HepG2 (cell line): Measurements from ENCODE around the gene ZNF772. TPM values are rescaled to one million over a fixed set of nuclear protein-coding genes. Genes with fewer than 3 reads are reported as not detected.

Experiments used
- AKAP8 ChIP-seq: sonication (generic); formaldehyde crosslinking; IDR thresholded peaks from 2 replicates; pipeline ENCODE4 v1.5.1; 2020; ENCODE audit warnings: mild to moderate bottlenecking, missing genetic modification reagents
- ISX ChIP-seq: sonication (generic); formaldehyde crosslinking; conservative IDR thresholded peaks from 2 replicates; pipeline ENCODE4 v1.5.0; 2020; ENCODE audit warnings: missing genetic modification reagents
- MEIS2 ChIP-seq: sonication (generic); formaldehyde crosslinking; IDR thresholded peaks from 2 replicates; pipeline ENCODE4 v1.9.0; 2021; ENCODE audit warnings: mild to moderate bottlenecking, missing genetic modification reagents
- MZF1 ChIP-seq: sonication (generic); formaldehyde crosslinking; IDR thresholded peaks from 2 replicates; pipeline ENCODE4 v1.8.1; 2023; ENCODE audit warnings: mild to moderate bottlenecking, missing genetic modification reagents, borderline replicate concordance
- NCOA5 ChIP-seq: sonication (generic); formaldehyde crosslinking; IDR thresholded peaks from 2 replicates; pipeline ENCODE4 v1.4.0; 2020; ENCODE audit warnings: missing genetic modification reagents
- NKX3-1 ChIP-seq: sonication (generic); formaldehyde crosslinking; IDR thresholded peaks from 2 replicates; pipeline ENCODE4 v1.5.0; 2020; ENCODE audit warnings: missing genetic modification reagents
- POGZ ChIP-seq: sonication (generic); formaldehyde crosslinking; IDR thresholded peaks from 2 replicates; pipeline ENCODE4 v1.4.0; 2020; ENCODE audit warnings: mild to moderate bottlenecking, missing genetic modification reagents
- TSC22D2 ChIP-seq: sonication (generic); formaldehyde crosslinking; IDR thresholded peaks from 2 replicates; pipeline ENCODE4 v1.5.1; 2020; ENCODE audit warnings: missing genetic modification reagents, mild to moderate bottlenecking, borderline replicate concordance
- ZBTB38 ChIP-seq: sonication (generic); formaldehyde crosslinking; IDR thresholded peaks from 2 replicates; pipeline ENCODE4 v1.5.1; 2020; ENCODE audit warnings: mild to moderate bottlenecking, missing genetic modification reagents
- ZFP36 ChIP-seq: fragments of 150-350 bp; IDR thresholded peaks from 2 replicates; pipeline ENCODE4 v1.6.1; 2018; ENCODE audit warnings: borderline replicate concordance, low read length, low read depth; ENCODE audit not compliant: partially characterized antibody
- ZNF12 ChIP-seq: sonication (generic); formaldehyde crosslinking; IDR thresholded peaks from 2 replicates; pipeline ENCODE4 v1.5.0; 2020; ENCODE audit warnings: missing genetic modification reagents
- ZNF543 ChIP-seq: sonication (generic); formaldehyde crosslinking; IDR thresholded peaks from 2 replicates; pipeline ENCODE4 v1.4.0; 2020; ENCODE audit warnings: mild to moderate bottlenecking, missing genetic modification reagents
- ZNF564 ChIP-seq: sonication (generic); formaldehyde crosslinking; IDR thresholded peaks from 2 replicates; pipeline ENCODE4 v1.8.1; 2023; ENCODE audit warnings: mild to moderate bottlenecking, missing genetic modification reagents
- polyA plus RNA-seq, 8 experiments: library from polyadenylated mRNA; depleted of rRNA in 3 of 8; stranded (reverse) in 7 of 8; unstranded in 1 of 8; fragments of >200 nt; fragmentation: Illumina TruSeq in 4 of 8; extraction: Trizol in 4 of 8; gene quantifications; 2 replicates each; pipeline versions ENCODE4 v1.2.1 to v1.2.3, GENCODE V29; 2011 to 2016; ENCODE audit warnings: low read depth in 4 of 8, missing spikeins in 1 of 8, mixed read lengths in 1 of 8; ENCODE audit not compliant: insufficient read depth in 1 of 8
- total RNA-seq, 5 experiments: library from RNA; depleted of rRNA; stranded (reverse); fragments of >200 nt; fragmentation: Illumina TruSeq; extraction: Trizol; gene quantifications; 2 replicates each; pipeline ENCODE4 v1.2.3, GENCODE V29; 2016; ENCODE audit warnings: low read depth in 1 of 5
- TF ChIP-seq, protein P1 (sequence below): sonication (generic); formaldehyde crosslinking; conservative IDR thresholded peaks from 2 replicates; pipeline ENCODE4 v1.8.0; 2022; ENCODE audit warnings: low read depth, missing genetic modification reagents
- TF ChIP-seq, protein P2 (sequence below): sonication (generic); formaldehyde crosslinking; IDR thresholded peaks from 2 replicates; pipeline ENCODE4 v1.4.0; 2020; ENCODE audit warnings: missing genetic modification reagents, borderline replicate concordance
- TF ChIP-seq, protein P3 (sequence below): sonication (generic); formaldehyde crosslinking; IDR thresholded peaks from 2 replicates; pipeline ENCODE4 v1.4.0; 2020; ENCODE audit warnings: missing genetic modification reagents; ENCODE audit errors: not compliant biosample characterization
- TF ChIP-seq, protein P4 (sequence below): sonication (generic); formaldehyde crosslinking; IDR thresholded peaks from 2 replicates; pipeline ENCODE4 v1.5.0; 2020; ENCODE audit warnings: missing genetic modification reagents
- TF ChIP-seq, protein P5 (sequence below): sonication (generic); formaldehyde crosslinking; IDR thresholded peaks from 2 replicates; pipeline ENCODE4 v1.8.1; 2023; ENCODE audit warnings: mild to moderate bottlenecking, missing genetic modification reagents
- TF ChIP-seq, protein P6 (sequence below): sonication (generic); formaldehyde crosslinking; conservative IDR thresholded peaks from 2 replicates; pipeline ENCODE4 v1.8.0; 2022; ENCODE audit warnings: mild to moderate bottlenecking, moderate library complexity, missing genetic modification reagents

ZNF772 gene
- total and polyA plus RNA-seq, 2 of the 13 experiments (the other 11 are each of a cell fraction or from before 2014, with no cell fraction given) = 3.1 to 17.2 TPM

DNA sequence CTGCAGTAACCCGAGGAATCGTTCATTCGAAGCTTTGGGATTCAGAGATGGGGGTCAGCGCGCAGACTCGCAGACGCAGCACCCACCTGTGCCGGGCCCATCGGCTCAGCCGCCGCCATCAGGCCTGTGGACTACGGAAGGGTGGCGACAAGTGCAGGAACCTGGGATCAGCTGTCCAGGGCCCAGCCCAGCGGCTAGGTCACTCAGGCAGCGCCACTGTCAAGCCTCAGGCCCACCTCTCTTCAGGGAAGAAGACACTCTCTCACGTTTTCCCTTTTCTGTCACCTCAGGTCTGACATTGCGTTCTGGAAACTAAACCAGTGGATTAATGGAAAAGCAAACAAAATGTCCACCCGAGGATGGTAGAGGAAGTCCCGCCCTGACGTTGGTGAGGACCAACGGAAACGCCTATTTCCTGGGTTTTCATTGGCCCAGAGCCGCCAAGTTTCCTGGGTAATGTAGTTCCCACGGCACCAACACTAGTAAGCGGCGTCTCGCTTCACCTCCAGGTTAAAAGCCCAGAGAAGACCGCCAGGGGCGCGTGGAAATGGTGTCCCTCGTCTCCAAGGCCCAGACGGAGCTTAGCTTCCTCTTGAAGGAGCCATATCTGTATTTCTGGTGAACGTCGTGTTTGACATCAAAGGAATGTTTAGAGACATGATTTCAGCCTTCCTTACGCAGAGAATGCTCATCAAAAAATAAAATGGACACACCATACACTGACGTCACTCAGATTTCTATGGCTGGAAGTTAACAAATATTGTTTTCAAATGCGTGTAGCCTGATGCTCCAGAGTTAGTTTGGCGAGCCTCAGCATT is at the start of gene ZNF772 (continued):
- TF ChIP-seq, protein P1, sequence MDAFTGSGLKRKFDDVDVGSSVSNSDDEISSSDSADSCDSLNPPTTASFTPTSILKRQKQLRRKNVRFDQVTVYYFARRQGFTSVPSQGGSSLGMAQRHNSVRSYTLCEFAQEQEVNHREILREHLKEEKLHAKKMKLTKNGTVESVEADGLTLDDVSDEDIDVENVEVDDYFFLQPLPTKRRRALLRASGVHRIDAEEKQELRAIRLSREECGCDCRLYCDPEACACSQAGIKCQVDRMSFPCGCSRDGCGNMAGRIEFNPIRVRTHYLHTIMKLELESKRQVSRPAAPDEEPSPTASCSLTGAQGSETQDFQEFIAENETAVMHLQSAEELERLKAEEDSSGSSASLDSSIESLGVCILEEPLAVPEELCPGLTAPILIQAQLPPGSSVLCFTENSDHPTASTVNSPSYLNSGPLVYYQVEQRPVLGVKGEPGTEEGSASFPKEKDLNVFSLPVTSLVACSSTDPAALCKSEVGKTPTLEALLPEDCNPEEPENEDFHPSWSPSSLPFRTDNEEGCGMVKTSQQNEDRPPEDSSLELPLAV (CRISPR knock-in tag) = no peak
- TF ChIP-seq, protein P2, sequence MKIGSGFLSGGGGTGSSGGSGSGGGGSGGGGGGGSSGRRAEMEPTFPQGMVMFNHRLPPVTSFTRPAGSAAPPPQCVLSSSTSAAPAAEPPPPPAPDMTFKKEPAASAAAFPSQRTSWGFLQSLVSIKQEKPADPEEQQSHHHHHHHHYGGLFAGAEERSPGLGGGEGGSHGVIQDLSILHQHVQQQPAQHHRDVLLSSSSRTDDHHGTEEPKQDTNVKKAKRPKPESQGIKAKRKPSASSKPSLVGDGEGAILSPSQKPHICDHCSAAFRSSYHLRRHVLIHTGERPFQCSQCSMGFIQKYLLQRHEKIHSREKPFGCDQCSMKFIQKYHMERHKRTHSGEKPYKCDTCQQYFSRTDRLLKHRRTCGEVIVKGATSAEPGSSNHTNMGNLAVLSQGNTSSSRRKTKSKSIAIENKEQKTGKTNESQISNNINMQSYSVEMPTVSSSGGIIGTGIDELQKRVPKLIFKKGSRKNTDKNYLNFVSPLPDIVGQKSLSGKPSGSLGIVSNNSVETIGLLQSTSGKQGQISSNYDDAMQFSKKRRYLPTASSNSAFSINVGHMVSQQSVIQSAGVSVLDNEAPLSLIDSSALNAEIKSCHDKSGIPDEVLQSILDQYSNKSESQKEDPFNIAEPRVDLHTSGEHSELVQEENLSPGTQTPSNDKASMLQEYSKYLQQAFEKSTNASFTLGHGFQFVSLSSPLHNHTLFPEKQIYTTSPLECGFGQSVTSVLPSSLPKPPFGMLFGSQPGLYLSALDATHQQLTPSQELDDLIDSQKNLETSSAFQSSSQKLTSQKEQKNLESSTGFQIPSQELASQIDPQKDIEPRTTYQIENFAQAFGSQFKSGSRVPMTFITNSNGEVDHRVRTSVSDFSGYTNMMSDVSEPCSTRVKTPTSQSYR (CRISPR knock-in tag) = no peak
- TF ChIP-seq, protein P3, sequence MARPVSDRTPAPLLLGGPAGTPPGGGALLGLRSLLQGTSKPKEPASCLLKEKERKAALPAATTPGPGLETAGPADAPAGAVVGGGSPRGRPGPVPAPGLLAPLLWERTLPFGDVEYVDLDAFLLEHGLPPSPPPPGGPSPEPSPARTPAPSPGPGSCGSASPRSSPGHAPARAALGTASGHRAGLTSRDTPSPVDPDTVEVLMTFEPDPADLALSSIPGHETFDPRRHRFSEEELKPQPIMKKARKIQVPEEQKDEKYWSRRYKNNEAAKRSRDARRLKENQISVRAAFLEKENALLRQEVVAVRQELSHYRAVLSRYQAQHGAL = no peak
- TF ChIP-seq AKAP8 (CRISPR knock-in tag) = no peak
- TF ChIP-seq ISX (CRISPR knock-in tag) = no peak
- TF ChIP-seq, protein P4, sequence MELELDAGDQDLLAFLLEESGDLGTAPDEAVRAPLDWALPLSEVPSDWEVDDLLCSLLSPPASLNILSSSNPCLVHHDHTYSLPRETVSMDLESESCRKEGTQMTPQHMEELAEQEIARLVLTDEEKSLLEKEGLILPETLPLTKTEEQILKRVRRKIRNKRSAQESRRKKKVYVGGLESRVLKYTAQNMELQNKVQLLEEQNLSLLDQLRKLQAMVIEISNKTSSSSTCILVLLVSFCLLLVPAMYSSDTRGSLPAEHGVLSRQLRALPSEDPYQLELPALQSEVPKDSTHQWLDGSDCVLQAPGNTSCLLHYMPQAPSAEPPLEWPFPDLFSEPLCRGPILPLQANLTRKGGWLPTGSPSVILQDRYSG = no peak
- no peak for TF ChIP-seq ZFP36
- TF ChIP-seq, protein P5, sequence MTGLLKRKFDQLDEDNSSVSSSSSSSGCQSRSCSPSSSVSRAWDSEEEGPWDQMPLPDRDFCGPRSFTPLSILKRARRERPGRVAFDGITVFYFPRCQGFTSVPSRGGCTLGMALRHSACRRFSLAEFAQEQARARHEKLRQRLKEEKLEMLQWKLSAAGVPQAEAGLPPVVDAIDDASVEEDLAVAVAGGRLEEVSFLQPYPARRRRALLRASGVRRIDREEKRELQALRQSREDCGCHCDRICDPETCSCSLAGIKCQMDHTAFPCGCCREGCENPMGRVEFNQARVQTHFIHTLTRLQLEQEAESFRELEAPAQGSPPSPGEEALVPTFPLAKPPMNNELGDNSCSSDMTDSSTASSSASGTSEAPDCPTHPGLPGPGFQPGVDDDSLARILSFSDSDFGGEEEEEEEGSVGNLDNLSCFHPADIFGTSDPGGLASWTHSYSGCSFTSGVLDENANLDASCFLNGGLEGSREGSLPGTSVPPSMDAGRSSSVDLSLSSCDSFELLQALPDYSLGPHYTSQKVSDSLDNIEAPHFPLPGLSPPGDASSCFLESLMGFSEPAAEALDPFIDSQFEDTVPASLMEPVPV (CRISPR knock-in tag) = 0 out of 2 replicates have a peak, but pooled peaks have one; percentile 41
- TF ChIP-seq, protein P6, sequence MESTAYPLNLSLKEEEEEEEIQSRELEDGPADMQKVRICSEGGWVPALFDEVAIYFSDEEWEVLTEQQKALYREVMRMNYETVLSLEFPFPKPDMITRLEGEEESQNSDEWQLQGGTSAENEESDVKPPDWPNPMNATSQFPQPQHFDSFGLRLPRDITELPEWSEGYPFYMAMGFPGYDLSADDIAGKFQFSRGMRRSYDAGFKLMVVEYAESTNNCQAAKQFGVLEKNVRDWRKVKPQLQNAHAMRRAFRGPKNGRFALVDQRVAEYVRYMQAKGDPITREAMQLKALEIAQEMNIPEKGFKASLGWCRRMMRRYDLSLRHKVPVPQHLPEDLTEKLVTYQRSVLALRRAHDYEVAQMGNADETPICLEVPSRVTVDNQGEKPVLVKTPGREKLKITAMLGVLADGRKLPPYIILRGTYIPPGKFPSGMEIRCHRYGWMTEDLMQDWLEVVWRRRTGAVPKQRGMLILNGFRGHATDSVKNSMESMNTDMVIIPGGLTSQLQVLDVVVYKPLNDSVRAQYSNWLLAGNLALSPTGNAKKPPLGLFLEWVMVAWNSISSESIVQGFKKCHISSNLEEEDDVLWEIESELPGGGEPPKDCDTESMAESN (CRISPR knock-in tag) = 0 out of 2 replicates have a peak, but pooled peaks have one; percentile 45
- no peak for TF ChIP-seq ZBTB38 (CRISPR knock-in tag)
- TF ChIP-seq TSC22D2 = no peak
- TF ChIP-seq MZF1 (CRISPR knock-in tag) = no peak
- no peak for TF ChIP-seq MEIS2 (CRISPR knock-in tag)
- TF ChIP-seq NKX3-1 (CRISPR knock-in tag) = no peak
- TF ChIP-seq ZNF564 (CRISPR knock-in tag) = no peak
- TF ChIP-seq POGZ (CRISPR knock-in tag) = 0 out of 2 replicates have a peak, but pooled peaks have one; percentile 22
- TF ChIP-seq ZNF543 (CRISPR knock-in tag) = 0 out of 2 replicates have a peak, but pooled peaks have one; percentile 15
- 0 out of 2 replicates have a peak, but pooled peaks have one; percentile 10 for TF ChIP-seq ZNF12 (CRISPR knock-in tag)
- no peak for TF ChIP-seq NCOA5 (CRISPR knock-in tag)
